GM19397 (cell line): Measurements from ENCODE around the gene SULT4A1.
"Not testable (repeated sequence)": the region's sequence is repeated elsewhere in the genome, so short reads cannot be mapped to it uniquely, and the experiment has no call there.

Experiments
- ATAC-seq: cut with Tn5 transposase; IDR thresholded peaks from one replicate; pipeline ENCODE4 v1.9.1; 2021; ENCODE audit warnings: mild to moderate bottlenecking, moderate library complexity; ENCODE audit not compliant: unreplicated experiment

Gene SULT4A1

DNA sequence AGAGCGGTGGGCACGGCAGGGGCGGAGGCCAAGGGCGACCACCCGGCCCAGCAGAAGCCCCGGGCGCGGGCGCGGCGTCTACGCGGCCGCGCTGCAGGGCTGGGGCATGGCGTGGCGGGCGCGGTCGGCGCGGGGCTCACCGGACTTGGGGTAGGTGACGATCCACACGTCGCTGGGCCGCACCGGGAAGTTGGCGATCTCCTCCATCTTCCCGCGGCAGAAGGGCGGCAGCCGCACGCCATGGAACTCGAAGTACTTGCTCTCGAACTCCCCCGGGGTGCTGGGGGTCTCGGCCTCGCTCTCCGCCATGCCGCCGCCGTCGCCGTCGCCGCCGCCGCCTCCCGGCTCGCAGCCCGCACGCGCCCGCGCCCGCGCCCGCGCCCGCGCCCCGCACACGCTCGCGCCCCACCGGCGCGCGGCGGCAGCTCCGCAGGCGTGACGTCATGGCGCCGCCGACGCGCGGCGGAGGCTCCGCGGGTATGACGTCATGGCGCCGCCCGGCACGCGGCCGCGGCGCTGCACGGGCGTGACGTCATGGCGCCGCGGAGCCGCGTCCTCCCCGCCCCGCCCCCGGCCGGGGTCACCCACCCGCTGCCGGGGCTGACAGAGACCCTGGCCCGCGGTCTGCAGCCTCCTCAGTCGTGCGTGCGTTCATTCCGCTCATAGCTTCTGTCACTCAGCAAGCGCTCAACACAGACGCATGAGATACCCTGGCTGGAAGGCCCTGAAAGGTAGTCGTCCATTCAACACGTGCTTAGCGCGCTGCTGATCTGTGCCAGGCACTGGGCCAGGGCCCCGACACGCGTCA is at the start of gene SULT4A1:
Gene SULT4A1 (minus strand): TSS at position 440 of the 808 bp plus-strand sequence. CDS start 131 bp downstream, at position 309.
- ATAC-seq: no peak

- no peak for ATAC-seq
Observed at GRCh38 chr22:43911351-43911750, 49.0 kb upstream of the SULT4A1 start.

DNA sequence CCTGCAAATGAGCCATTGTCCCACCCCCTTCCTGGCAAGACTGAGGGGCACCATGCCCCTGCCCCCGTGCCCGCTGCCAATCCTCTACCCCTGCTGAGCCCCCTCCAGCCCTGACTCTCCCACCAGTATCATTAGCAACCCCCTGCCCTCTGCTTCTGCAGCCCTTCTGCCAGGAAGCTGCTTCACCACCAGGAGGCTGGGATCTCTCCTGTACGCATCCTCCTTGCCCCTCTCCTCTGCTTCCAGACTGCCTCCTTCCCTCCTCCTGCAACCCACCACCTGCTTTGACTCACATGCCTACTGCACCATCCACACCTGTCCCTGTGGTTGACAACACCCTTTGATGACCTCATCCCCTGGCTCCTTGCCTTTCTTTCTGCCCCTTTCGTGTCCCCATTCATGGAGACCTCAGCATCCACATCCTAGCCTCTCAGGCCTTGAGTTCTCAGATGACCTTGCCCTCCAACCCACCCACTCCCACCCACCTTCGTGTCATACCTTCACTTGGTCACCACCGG is 47.9 kb upstream of the SULT4A1 start:
- no peak for ATAC-seq

- ATAC-seq: no peak
Observed at GRCh38 chr22:43909708-43910107, 47.4 kb upstream of the SULT4A1 start.

GRCh38 chr22:43905681-43906080 is 43.4 kb upstream of the SULT4A1 start:
- ATAC-seq: no peak

- ATAC-seq: not testable (repeated sequence)
Observed at GRCh38 chr22:43904412-43904811, 42.1 kb upstream of the SULT4A1 start.

DNA sequence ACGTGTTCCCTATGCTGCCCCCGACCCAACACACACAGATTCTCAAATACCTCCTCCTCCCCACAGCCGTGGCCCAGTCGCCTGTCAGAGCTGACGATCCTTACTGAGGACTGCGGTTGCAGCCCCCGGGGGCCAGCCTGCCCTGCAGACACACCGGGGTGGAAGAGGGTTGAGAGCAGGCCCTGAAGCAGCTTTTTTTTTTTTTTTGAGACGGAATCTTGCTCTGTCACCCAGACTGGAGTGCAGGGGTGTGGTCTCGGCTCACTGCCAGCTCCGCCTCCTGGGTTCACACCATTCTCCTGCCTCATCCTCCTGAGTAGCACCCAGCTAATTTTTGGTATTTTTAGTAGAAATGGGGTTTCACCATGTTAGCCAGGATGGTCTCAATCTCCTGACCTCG is 40.7 kb upstream of the SULT4A1 start:
- not testable (repeated sequence) for ATAC-seq

- no peak for ATAC-seq
Observed at GRCh38 chr22:43901976-43902643, 39.8 kb upstream of the SULT4A1 start.

DNA sequence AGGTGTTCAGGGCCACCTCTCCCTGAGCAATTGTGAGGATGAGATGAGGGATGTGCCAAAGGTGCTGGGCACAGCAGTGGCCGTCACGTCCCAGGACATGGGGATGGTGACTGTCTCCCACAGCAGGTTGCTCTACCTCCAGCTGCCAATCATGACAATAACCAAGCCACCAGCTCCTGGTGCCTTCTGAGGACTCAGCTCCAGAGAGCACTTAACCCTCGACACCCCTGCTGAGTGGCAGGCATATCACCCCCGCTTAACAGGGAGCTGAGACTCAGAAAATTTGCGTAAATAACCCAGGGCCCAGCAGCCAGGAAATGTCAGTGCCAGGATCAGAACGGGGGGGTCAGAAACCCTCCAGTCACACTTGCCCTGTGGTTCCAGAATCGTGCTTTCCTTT is 37.9 kb upstream of the SULT4A1 start:
- no peak for ATAC-seq

DNA sequence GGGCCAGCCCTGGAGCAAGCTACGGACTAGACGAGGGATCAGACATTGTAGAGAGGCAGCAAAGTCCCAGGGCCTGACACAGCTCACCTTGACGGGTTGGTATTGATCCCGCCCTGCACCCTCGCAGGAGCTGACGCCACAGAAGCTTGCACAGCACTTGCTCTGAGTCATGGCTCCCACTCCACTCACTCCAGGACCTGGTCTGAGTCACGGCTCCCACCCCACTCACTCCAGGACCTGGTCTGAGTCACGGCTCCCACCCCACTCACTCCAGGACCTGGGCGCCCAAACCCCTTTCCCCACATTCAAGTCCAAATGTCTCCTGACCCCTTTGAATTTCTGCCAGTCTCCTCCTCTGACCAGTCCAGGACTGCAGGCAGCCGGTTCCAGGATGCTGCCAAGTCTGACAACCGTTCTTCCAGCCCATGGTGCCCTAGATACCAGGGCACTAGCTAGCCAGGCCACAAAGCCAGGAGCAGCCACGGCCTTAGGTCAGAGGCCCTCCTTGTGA is 35.5 kb upstream of the SULT4A1 start:
- ATAC-seq: no peak

- ATAC-seq: no peak
Observed at GRCh38 chr22:43895986-43896645, 33.8 kb upstream of the SULT4A1 start.

DNA sequence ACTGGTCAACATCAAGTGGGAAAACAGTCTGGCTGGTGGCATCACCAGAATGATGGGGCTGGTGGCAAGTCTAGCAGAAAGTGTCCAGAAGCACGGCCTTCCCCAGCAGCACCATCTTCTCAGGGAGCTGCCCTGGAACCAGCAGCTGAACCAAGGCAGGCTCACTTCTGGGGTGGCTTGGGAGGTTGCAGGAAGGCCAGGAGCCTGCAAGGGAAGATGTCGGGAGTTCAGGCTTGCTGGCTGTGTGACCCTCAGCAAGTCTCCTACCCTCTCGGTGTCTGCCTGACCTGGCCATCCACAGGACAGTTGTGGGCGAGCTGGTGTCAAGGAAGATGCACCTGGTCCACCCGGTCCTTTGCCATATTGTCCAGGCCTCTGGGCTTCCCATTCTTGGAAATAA is 31.8 kb upstream of the SULT4A1 start:
- ATAC-seq: no peak

DNA sequence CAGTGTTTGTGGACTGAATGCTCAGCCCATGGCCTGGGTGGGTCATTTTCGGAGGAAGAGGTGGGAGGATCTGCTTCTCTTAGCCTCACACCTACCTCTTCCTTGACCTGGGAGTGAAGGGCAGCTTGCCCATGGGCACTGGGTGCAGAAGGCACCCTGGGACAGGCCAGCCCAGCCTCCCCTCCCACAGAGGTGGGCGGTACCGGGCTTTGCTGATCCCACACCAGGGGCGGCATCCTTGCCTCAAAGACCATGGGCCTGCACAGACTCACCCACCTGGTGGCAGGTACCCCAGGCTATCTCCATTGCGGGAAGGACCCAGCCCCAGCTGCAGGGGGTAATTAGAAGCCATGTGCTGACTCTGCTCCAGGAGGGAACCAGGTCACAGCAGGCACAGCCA is 31.0 kb upstream of the SULT4A1 start:
- no peak for ATAC-seq

DNA sequence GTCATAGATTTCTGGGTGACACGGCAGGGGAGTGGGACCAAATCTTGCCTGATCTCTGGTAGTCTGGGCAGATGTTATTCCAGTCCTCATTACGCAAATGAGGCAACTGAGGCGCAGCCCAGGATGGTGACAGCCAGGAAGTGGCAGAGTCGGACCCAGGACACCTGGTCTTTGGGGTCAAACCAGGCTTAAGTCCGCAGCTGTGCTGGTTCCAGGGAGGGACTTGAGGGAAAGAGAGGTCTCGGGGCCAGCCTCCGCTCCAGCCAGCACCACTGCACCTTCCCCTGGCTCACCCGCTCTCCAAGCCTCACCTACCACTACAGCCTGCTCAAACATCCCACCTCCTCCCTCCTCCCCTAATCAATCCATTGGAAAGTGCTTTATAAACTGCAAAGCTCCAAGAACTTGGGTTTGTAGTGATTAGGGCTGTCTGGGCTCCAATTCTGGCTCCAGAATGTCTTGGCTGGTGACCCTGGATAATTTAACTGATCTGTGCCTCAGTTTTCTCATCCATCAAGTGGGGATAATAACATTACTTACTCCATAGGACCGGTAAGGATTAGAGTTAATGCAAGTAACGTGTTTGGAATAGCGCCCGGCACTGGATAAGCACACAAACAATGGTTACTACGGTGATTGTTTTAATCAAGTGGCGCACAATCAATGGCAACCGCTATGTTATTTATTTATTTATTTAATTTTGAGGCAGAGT is 30.0 kb upstream of the SULT4A1 start:
- ATAC-seq: no peak

GRCh38 chr22:43891360-43892182 is 29.3 kb upstream of the SULT4A1 start, which contains the start of gene PNPLA5:
Gene PNPLA5, minus strand, starts transcription at chr22:43892013. Its CDS starts 133 bp downstream, at chr22:43891880.
- ATAC-seq: no peak

- no peak for ATAC-seq
Observed at GRCh38 chr22:43890901-43891331, 28.6 kb upstream of the SULT4A1 start.

- ATAC-seq: no peak
Observed at GRCh38 chr22:43889860-43890253, 27.5 kb upstream of the SULT4A1 start.

DNA sequence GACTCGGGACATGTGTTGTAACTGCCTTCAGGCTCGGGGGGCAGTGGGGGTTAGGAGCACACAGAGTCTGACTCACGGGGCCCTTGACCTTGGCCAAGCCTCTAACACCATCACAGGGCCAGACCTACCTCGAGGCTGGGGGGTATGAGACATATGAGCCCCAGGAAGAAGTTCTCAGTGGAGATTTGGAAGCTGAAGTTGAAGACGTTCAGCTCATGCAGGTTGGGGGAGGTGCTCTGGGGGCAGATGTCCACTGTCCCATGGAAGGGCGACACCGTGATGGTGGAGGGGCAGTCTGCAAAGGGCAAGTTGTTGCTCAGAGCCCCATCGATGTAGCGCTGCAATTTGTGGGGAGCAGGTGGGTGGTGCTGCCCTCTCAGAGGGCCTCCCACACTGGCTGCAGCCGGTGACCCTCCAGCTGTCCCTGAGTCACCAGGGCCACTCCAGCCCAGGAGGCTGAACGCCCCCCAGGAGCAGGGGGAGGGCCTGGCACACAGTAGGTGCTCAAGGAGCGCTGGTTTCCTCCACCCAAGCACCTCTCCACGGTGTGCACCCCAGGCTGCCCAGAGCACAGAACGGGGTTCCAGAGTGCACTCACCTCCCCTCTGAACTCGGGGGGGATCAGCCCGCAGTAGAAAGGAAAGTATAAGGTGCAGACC is 27.0 kb upstream of the SULT4A1 start:
- ATAC-seq: no peak

- no peak for ATAC-seq
Observed at GRCh38 chr22:43888740-43889139, 26.4 kb upstream of the SULT4A1 start.
